CD1c-positive myeloid dendritic cell (primary cell): ENCODE data around the gene SH3RF2.
"Not testable (repeated sequence)": the region's sequence is repeated elsewhere in the genome, so short reads cannot be mapped to it uniquely, and the experiment has no call there.

ENCODE experiments used
- DNase-seq: peaks from one replicate; pipeline ENCODE4 v3.0.0-alpha.2; 2016; ENCODE audit errors: extremely low spot score

Gene SH3RF2

DNA sequence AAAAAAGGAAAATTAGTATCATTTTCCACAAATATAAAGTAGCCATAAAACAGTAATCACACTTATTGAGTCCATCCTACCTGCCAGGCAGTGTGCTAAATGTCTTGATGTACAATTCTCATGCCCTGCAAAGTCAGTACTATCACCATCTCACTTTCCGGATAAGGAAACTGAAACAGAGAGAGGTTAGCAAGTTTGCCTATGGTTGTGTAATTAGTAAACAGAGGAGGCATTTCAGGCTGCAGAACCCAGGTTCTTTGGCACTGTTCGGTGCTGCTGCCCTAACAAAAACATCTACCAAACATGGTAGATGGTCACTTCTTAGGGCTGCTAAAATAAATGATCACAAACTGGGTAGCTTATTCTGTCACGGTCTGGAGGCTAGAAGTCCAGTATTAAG, 146.4 kb downstream of the SH3RF2 start:
- DNase-seq: no peak

DNA sequence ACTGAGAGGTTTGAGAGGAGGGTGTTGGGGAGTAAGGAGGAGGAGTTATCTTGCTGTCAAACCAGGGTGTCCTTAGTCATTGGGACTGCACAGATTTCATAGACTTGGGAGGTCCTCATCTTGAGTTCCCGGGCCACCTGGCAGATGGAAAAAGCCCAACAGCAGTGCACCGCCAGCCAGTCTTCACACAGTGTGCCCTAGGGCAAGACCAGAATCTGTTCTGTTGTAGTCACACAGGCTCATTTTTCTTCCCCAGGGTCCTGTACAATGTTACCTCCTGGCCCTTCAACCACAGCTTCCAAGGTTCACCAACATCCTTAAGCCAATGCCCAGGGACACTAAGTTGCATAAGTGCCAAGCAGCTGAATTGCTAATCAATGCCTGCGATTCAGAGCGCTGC, 148.0 kb downstream of the SH3RF2 start:
- DNase-seq: no peak

DNA sequence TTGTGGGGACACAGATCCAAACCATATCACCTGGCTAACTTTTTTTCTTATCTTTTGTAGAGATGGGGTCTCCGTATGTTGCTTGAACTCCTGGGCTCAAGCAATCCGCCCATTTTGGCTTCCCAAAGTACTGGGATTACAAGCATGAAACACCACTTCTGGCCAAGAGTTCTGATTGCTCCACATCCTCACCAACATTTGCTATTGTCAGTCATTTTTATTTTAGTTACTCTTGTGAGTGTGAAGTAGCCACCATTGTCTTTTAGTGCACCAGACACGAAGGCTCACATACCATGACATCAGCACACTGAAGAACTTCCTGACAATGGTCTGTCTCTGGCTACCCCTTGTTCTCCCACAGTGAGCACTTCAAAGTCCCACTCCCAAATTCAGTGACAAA, 151.7 kb downstream of the SH3RF2 start:
- DNase-seq: no peak

- no peak for DNase-seq
These were observed 152.9 kb downstream of the SH3RF2 start for GRCh38 chr5:146089287-146089686.

DNA sequence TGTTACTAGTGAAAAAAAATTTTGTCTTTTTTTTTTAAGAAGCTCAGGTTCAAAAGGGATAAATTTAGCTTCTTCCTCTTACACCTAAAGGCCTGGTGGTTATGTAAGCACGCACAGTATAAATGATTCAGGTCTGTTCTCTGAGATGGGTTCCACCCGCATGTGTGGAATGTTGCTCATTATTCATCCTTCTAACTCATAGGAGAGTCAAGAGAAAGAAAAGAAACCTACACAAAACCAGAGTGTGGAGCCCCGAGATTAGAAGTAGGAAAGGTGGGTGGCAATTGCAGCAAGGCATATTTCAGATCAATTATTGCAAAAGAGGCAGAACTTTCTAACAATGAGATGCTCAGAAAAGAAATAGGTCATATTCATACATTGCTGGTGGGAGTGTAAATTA, 155.5 kb downstream of the SH3RF2 start:
- DNase-seq: no peak

- DNase-seq: no peak
These were observed 161.7 kb downstream of the SH3RF2 start for GRCh38 chr5:146098047-146098446.

DNA sequence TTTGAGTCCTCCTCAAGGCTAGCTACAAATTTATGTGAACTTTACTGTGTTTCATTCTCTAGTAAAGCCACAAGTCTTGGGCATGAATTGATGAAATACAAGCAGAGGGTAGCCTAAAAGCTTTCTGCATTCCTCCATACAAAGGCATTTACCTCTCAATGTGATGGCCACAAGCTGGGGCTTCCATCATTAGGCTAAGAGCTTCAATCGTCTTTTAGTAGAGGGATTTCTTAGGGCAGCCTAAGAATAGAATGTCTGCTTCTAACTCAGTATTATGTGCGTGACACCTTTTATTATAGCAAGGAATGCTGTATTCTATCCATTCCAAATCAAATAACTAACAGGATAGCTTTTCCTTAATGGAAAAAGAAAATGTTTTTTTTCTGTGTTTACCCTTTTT, 165.3 kb downstream of the SH3RF2 start:
- DNase-seq: no peak

- DNase-seq: no peak
These were observed 167.2 kb downstream of the SH3RF2 start for GRCh38 chr5:146103594-146103993.

- no peak for DNase-seq
These were observed 169.1 kb downstream of the SH3RF2 start, which contains the start of gene PLAC8L1 for GRCh38 chr5:146105477-146105876. Gene PLAC8L1 (minus strand): TSS chr5:146105577. CDS start chr5:146104311, 1,266 bp downstream.

DNA sequence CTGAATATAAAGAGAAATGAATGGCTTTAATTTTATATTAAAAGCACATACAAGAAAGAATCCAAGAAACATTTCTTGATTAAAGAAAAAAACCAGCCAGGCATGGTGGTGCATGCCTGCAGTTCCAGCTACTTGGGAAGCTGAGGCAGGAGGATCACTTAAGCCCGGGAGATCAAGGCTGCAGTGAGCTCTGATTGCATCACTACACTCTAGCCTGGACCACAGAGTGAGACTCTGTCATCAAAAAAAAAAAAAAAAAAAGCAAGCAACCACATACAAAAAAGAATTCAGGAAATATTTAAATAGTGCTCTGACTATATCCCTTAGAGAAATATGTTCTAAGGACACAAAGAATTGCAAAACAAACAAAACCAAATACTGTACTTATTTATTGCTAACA, 171.5 kb downstream of the SH3RF2 start:
- no peak for DNase-seq

GRCh38 chr5:146108870-146109269, 172.5 kb downstream of the SH3RF2 start:
- not testable (repeated sequence) for DNase-seq

DNA sequence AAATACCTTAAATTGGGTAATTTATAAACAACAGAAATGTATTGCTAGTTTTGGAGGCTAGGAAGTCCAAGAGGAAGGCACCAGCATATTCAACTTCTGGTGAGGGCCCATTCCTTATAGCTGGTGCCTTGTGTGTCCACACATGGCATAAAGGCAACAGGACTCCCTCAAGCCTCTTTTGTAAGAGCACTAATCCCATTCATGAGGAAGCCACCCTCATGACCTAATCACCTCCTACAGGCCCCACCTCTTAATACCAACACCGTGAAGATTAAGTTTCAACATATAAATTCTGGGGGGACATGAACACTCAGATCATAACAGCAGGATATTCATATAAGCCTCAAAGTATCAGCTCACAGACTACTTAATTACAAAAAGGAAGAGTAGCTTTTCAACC, 173.0 kb downstream of the SH3RF2 start:
- no peak for DNase-seq

- no peak for DNase-seq
These were observed 175.0 kb downstream of the SH3RF2 start for GRCh38 chr5:146111409-146111808.

DNA sequence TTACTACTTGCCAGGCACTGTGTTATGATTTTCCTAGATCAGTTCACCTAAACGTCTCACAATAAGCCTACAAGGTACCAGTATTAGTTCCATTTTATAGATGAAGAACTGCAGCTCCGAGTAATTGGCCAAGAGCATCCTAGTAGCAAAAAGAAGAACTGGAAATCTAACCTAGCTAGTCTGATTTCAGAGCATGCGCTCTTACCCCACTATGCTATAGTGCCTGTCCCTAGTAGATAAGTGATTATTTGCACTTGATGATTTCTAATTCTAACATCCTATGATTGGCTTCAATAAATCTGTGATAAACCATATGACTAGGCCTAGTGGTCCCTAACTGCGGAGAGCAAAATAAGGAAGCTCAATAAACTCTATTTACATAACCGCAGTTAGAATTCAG, 176.1 kb downstream of the SH3RF2 start:
- no peak for DNase-seq
